HL-60 (cell line): ENCODE measurements around the gene DCAF17.

ENCODE experiments used
- DNase-seq, 2 experiments: peaks; one replicate each; pipeline ENCODE4 v3.0.0-alpha.2; 2010 to 2020; ENCODE audit warnings: low read depth in 1 of 2, low spot score in 1 of 2
- H3K27ac ChIP-seq: fragments of 250-450 bp; sonication (Bioruptor Pico); replicated peaks from 2 replicates; pipeline ENCODE4 v1.5.1; 2020; ENCODE audit warnings: mild to moderate bottlenecking, moderate library complexity
- H3K27me3 ChIP-seq: fragments of 250-450 bp; sonication (Bioruptor Pico); 2 replicates; pipeline ENCODE4 v1.5.1; 2021; ENCODE audit warnings: mild to moderate bottlenecking, moderate library complexity; ENCODE audit not compliant: insufficient read depth, poor library complexity, severe bottlenecking
- H3K4me3 ChIP-seq: replicated peaks from 2 replicates; pipeline ENCODE4 v1.5.1; 2011; ENCODE audit warnings: mild to moderate bottlenecking, control low read depth, low read length; ENCODE audit not compliant: insufficient read depth
- GABPA ChIP-seq: IDR thresholded peaks from 2 replicates; pipeline ENCODE4 v1.6.1; 2012; ENCODE audit warnings: low read depth
- POLR2AphosphoS5 ChIP-seq: IDR thresholded peaks from 2 replicates; pipeline ENCODE4 v1.6.1; 2012; ENCODE audit warnings: low read depth
- REST ChIP-seq: IDR thresholded peaks from 2 replicates; pipeline ENCODE4 v1.6.1; 2012; ENCODE audit warnings: low read depth; ENCODE audit not compliant: insufficient replicate concordance
- SPI1 ChIP-seq: IDR thresholded peaks from 2 replicates; pipeline ENCODE4 v1.6.1; 2012; ENCODE audit warnings: low read depth, mild to moderate bottlenecking, borderline replicate concordance
- TF ChIP-seq, protein P1 (sequence below): IDR thresholded peaks from one replicate; pipeline ENCODE4 v1.5.1; 2011; ENCODE audit warnings: low read length, control low read depth, inconsistent platforms; ENCODE audit not compliant: insufficient read depth

DCAF17 gene

GRCh38 chr2:171432969-171433762 lies 860 bp upstream of the DCAF17 start:
- peak; percentile 39 to 62 for DNase-seq
- peak overlapping the region; percentile 99 for H3K27ac ChIP-seq
- H3K27me3 ChIP-seq = no peaks in the 10 kb centered on the region
- TF ChIP-seq POLR2AphosphoS5 = no peak
- TF ChIP-seq, protein P1, sequence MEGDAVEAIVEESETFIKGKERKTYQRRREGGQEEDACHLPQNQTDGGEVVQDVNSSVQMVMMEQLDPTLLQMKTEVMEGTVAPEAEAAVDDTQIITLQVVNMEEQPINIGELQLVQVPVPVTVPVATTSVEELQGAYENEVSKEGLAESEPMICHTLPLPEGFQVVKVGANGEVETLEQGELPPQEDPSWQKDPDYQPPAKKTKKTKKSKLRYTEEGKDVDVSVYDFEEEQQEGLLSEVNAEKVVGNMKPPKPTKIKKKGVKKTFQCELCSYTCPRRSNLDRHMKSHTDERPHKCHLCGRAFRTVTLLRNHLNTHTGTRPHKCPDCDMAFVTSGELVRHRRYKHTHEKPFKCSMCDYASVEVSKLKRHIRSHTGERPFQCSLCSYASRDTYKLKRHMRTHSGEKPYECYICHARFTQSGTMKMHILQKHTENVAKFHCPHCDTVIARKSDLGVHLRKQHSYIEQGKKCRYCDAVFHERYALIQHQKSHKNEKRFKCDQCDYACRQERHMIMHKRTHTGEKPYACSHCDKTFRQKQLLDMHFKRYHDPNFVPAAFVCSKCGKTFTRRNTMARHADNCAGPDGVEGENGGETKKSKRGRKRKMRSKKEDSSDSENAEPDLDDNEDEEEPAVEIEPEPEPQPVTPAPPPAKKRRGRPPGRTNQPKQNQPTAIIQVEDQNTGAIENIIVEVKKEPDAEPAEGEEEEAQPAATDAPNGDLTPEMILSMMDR = no peak
- no peak for TF ChIP-seq SPI1
- no peak for TF ChIP-seq GABPA
- no peak for TF ChIP-seq REST
- H3K4me3 ChIP-seq = peak overlapping the region; percentile 80

GRCh38 chr2:171433763-171434012 lies 338 bp upstream of the DCAF17 start, which contains the start of gene METTL8:
Gene METTL8 (minus strand): TSS chr2:171433990. CDS start chr2:171392185, 41,805 bp downstream.
- H3K27me3 ChIP-seq = no peaks in the 10 kb centered on the region
- peak within 1 kb of the TSS; percentile 99 for H3K27ac ChIP-seq
- DNase-seq = no peak
- TF ChIP-seq GABPA (no peak), REST (no peak), POLR2AphosphoS5 (peak; percentile 73), SPI1 (no peak)
- H3K4me3 ChIP-seq = peak within 1 kb of the TSS; percentile 80

DNA sequence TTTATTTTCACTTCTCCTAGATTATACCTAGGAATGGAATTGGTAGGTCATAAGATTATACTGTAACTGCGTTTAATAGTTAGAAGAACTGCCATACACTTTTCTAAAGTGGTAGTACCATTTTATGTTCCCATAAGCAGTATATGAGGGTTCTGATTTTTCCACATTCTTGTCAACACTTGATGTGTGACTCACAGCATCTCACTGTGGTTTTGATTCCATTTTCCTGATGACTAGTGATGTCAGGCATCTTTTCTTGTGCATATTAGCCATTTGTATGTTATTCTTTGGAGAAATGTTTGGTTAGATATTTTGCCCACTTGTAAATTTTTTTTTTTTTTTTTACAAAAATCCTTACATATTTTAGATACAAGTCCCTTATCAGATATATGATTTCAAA lies 2.3 kb downstream of the DCAF17 start:
- Histone ChIP-seq H3K27ac (no peak overlapping the region), H3K27me3 (no peaks in the 10 kb centered on the region), H3K4me3 (no peak overlapping the region)
- DNase-seq = no peak
- TF ChIP-seq GABPA (no peak), POLR2AphosphoS5 (no peak), REST (no peak), SPI1 (no peak)
- TF ChIP-seq, protein P1 = no peak
